CD4-positive, alpha-beta T cell treated with Interleukin-10 for 1 hour (primary cell): Measurements from ENCODE around the gene LHPP.

Experiments used
- DNase-seq: peaks from one replicate; pipeline ENCODE4 v3.0.0-alpha.2; 2020

LHPP gene

DNA sequence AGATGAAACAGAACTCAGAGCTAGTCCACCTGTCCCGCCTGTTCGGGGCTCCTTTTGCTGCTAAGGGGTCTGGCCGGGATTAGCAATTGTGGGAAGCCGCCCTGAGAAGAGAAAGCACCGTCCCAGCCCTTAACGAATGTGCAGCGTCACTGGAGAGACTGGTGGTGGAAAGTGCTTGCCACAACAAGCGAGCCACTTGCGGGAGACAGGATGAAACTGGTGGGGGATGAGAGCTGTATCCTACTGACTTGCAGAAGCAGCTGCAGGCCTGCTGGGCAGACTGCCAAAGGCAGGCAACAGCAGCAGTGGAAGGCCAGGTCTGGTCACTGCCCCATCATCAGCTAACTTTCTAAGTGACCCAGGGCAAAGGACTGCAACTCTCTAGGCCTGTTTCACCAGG, 187.1 kb downstream of the LHPP start:
- DNase-seq, result peak; percentile 54

DNA sequence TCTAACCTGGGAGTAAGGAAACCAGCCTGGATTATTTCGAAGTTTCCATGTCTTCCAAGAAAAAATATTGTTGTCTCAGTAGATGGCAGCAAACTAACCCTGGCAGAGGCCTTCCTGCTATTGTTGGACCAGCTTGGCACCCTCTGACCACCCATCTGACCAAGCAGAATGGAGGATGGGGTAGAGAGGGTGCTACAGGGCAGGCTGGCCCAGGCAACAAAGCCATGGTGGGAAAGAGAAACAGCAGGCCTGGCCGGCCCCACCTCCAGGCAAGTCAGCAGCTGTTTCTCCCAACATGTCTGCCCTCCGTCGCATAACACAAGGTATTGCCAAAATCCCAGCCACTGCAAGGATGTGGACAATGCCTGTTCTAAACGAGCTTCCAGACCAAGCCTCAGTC, 187.6 kb downstream of the LHPP start:
- no peak for DNase-seq

DNA sequence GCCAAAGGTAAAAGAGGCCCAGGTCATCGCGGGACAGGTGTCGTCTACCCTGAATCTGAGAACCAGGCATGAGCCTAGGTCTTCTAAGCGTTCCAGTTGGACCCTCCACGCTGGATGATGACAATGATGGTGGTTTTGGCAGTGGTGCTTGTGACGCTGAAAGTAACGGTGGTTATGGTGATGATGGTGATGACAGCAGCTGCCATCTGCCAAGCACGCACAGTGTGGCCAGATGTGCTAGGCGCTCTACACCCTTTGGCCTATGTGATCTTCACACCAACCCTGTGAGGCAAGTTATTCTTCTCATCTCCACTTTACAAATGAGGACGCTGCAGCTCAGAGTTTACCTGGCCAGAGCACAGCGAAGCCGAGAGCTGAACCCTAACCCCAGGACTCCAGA, 188.6 kb downstream of the LHPP start:
- DNase-seq, result peak; percentile 47

DNA sequence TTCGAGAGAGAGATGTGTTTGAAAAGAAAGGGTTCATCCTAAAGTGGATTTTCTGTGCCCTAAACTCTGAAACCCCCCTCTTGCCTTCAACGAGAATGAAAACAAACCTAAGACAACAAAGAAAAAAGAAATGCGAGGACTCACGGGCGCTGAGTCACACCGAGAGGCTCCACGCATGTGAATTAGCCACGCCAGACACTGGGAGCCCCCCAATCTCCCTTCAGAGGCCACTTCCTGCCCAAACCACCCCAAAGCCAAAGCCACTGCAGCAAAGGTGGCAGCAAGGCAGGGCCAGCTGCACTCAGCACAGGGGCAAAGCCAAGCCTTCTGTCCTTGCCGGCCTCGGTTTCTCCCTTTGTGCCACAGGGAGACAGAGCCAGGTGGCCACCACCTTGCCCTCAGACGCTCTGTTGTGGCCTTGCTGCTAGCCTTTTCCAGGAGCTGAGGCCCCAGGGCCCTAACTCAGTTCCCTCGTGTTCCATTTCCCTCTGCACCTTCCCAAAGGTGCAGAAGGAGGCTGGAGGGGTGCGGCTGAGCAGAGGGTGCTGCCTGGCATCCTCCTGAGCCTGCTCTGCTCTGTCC, 189.3 kb downstream of the LHPP start:
- peak; percentile 75 for DNase-seq

DNA sequence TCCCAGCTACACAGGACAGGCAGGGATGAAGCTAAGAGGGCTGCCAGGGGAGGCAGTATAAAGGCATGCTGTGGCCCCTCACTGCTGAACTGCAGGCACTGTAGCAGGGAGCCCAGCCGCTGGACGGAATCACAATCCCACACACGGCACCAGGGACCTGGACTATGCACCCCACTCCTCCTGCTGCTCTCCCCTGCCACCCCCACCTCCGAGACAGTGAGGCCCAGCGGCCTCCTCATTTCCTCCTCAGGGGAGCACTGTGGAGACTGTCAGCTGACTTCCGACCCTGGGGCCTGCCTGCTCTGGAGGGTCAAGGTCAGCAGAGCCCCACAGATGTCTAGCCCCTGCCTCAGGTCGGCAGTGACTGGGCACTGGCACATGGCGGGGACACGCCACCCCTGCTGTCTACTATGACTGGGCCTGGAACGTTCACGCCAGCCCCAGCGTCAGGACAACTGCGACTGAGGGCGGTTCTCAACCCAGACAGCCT, 189.8 kb downstream of the LHPP start:
- peak; percentile 19 for DNase-seq

DNA sequence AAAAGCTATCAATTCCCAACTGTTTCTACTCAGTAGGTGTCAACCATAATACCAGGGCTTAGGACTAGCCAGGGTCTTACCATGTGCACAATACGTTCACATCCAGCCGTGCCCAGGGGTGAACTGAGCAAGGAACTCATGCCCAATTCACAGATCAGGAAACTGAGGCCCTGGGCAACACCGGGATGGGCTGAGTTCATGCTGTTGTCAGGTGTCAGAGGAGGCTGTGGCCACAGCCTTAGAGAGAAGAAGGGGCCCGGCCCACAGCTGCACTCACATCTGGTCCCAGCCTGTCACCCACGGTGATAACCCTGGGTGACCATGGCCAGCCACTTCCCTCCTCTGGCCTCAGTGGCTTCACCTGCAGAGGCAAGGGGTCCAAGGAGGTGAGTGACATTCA, 190.6 kb downstream of the LHPP start:
- DNase-seq, result no peak

DNA sequence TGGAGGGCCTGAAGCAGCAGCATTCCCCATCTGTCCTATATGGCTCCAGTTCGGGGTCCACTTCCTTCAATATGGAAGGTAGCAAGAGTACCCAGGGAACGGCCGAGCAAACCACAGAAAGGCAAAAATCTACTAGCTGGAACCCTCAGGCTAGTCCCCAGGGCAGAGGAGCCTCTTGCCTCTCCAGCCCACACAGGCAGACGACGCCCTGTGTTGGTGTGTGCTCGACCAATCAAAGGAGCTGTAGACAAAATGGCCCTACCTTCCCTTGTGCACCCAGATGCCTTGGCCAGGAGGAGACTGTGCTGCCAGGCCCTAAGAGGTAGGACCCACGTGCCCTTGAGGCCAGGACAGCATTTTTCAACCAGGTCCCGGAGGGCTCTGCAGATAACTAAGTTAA, 191.1 kb downstream of the LHPP start:
- DNase-seq, result no peak

DNA sequence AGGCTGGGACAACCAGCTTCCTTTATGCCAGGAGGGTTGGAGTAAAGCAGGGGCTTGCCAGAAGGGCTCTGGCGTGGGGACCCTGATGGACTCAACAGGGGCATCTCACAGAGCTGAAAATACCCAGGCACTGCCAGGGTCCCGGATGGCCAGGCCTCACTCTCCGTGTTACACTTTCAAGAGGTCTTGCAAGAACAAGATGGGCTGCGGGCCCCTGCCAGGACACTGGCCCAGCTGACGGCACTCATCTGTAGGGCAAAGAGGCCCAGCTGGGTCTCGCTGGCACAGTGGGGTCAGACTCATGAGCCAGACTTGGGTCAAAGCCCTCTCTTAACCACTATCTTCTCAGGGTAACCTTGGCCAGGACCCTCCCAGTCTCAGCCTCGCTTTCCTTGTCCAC, 191.7 kb downstream of the LHPP start:
- DNase-seq, result no peak

DNA sequence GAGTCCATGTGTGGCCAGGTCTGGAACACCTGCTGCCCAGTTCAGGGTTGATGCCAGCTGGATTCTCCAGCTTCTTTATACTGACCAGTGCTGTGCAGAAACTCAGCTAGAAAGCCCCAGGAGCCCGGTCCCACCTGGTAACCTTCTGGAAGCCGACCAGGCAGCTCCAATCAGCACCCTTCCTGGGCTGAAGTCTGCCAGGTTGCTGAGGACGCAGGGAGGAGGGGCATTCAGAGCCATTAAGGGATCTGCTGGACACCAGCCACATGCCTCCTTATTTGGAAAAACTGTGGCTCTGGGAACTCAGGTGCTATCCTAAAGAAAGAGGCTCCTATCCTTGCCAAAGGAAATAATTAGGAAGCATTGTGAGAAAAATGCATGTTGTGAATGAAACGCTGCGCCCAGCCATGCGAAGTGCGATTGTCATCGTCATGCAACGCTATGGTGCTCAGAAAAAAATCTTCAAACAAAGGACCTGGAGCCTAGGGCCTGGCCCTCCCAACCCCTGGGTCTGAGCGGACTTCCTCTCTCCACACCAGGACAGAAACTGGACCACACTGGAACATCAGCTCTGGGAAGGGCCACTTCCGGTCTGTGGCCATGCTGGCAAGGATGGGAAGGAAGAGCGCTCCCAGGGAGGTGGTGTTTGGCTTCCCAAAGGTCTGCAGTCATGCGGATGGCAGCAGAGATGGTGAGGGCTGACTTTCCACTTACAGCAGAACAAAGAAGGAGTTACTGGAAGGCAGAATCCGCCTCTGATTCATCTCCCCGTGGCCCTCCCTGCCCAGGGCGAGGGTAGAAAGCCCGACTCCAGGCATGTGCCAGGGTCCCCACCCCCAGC, 192.4 kb downstream of the LHPP start:
- no peak for DNase-seq

DNA sequence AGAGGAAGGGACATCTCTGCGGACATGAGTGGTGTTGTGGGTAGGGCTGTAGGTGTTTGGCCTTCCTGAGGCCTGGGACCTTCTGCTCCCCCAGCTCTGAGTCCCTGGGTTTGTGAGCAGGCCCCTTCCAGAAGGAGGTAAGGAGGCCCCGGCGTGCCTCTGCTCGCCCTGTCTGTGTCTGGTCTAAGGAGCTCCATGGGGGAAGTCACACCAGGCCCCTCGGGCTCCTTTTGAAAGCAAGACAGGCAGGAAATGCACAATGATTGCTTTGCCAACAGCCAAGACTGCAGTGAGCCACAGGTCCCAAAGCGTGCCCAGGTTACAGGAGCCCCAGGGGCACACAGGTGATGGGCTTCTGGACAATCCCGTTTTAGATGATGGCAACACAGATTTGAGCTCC, 193.1 kb downstream of the LHPP start:
- DNase-seq, result peak; percentile 39

DNA sequence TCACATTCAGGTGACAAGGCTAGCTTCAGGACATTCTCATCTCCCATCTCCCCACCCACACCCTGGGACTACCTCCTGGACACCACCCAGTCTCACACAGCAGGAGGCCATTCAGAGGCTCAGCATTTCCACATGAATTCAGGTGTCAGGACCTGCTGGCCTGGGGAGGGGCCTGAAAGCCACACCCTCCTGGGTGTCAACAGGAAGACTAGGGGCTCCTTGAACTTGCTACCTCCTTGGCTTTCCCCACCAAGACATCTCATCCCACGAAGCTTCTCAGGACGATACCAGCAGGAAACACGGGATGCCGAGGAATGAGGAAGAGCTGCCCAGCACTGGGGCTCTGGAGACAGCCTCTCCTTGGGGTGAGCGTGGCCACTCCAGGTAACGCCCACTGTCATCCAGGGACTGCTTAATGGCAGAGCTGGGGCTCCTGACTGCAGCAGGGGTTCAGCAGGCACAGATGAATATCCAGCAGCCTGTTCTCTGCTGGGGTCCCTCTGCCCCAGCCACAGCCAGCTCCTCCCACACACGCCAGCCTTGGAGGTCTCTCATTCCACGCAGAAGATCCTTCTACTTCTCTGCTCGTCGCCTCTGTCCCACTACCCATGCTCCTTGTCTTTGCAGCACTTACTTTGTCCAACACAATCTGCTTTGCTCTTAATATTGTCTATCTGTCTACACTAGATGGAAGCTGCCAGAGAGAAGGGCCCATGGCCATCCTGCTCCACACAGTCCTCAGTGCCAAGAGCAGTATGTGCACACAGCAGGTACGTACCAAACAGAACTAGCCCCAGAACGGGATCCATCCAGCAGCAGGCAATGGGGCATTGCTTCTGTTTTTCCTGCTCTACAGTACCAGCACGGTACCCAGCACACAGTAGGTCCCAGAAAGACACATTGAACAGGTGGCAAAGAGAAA, 193.8 kb downstream of the LHPP start:
- DNase-seq, result no peak

DNA sequence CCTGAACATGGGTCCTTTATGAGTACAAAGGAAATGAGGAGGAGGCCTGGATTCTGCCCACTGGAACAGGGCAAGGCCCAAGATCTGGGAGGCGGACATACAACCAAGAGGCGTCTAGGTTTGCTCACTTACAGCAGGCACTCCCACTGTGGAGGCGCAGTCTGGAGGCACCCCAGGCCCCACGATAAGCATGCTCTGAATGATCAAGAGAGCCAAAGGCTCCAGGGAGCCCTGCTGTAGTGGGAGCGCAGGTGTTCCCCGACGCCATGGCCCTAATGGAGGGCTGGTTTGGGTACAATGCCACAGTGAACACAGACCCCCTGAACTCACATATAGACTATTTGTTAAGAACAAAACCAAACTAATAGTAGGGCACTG, 194.5 kb downstream of the LHPP start:
- DNase-seq, result no peak

DNA sequence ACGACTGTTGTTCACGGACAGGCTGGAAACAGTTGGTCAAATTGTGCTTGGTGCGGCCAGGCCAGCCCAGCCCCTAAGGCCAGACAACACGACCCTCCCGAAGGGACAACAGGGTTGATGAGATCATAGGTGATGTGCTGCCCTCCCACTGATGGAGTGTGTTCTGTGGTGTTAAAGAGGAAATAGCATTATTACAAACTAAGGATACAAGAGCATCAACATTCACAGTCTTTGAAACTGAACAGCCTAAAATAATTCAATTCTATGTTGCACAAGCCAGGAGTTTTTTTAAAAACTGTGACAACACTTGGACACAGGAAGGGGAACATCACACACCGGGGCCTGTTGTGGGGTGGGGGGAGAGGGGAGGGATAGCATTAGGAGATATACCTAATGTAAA, 194.9 kb downstream of the LHPP start:
- no peak for DNase-seq

DNA sequence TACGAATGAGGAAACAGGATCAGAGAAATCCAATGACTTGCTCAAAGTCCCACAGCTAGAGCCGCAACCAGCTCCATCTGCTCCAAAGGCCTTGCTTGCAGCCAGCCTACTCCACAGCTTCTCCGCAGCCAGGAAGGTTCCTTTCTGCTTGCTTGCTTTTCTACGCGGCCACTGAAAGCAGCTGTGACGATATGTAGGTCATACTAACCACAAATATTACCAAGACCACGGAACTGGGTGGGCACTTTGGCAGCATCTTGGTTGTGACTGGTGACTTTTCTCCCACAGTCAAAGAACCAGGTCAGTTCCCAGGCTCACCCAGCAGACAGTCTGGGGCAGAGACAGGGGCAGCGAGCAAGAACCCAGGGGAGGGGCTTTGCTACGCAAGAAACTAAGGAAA, 196.2 kb downstream of the LHPP start:
- peak; percentile 76 for DNase-seq

DNA sequence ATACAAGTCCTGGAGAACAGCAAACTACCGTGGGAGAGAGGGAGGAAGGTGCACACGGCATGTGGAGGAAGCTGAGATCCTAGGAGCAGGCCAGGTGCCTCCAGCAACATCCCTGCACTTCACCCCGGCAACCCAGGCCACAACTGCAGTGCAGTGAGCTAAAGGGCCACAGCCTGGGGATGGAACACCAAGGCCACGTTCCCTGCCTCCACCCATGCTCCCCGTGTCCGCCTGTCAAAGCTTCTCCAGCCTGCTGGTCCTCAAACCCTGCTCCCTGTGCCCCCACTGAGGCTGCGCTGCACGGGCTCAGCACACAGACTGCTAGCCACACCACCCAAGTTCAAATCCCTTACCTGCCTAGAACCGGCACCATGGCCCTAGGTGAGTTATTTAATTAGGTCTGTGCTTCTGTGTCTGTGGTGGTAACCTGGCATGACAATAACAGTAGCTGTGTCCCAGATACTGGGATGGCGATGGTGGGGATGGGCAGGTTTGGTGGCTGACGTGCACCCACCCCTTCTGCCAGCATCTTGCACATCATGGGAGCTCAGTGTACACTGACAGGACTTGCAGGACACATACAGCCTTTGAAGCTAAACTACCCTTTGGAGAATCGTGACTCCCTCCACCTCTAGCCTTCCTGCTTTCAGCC, 197.1 kb downstream of the LHPP start:
- no peak for DNase-seq

DNA sequence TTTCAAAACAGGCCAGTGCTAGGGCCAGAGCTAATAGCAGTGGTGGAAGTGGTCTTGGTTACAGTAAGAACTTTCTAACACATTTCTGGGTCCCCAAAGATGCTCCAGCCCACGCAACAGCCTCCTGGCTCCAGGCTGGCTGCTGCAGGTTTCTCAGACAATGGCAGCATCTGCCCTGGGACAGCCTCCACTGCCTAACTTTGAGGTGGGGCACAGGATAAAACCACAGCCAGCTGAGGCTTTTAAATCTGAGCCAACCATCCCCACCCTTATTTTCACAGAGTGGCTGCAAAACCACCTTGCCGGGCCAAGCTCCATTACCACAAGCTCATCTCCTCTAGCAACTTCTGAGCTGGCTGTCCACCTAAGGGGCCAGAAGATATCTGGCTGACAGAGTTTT, 197.8 kb downstream of the LHPP start:
- peak; percentile 35 for DNase-seq

DNA sequence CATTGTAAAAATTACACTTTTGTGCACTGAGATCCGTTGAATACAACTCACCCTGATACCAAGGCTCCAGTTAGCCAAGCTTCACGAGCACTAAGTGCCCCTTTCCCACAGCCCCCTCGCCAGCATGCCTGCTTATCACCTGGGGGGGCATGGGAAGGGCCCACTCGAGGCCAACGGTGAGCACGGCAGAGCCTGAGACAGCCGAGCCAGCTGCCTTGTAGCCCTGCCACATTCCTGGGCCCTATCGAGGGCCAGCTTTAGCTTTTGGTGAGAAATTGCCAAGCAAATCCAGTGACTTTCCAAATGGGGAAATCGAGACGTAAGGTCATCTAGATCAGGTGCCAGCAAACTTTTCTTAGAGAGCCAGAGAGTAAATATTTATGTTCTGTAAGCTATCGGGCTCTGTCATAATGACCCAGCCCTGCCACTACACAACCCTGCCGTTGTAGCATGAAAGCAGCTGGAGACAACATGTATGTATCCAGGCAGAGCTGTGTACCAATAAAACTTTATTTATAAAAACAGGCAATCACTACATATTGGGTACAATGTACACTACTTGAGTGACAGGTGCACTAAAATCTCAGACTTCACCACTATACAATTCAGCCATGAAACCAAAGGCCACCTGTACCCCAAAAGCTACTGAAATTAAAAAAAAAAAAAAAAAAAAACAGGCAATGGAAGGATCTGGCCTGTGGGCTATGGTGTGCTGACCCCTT, 198.9 kb downstream of the LHPP start:
- DNase-seq, result no peak

DNA sequence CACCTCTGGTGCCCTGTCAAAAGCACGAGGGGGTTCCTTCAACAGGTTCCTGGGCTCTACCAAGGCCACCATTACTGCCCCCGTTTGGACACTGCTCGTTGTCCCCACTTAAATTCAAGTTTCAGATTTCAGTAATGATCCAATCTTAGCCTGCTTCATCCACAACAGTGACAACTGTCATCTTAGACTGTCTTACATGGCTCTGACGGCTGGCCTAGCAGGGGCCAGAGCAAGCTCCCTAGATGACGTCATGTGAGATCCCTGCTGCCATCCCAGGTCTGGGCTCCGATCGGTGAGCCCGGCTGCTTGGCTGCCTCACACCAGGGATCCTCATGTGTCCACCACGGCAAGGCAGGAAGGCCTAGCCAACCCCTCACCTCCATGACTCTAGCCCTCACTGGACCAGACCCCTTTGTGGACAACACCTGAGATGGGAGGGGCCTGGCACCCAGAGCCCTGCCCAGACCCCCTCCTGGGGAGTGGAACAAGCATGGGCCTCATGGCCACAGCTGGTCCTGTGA, 200.1 kb downstream of the LHPP start:
- no peak for DNase-seq

DNA sequence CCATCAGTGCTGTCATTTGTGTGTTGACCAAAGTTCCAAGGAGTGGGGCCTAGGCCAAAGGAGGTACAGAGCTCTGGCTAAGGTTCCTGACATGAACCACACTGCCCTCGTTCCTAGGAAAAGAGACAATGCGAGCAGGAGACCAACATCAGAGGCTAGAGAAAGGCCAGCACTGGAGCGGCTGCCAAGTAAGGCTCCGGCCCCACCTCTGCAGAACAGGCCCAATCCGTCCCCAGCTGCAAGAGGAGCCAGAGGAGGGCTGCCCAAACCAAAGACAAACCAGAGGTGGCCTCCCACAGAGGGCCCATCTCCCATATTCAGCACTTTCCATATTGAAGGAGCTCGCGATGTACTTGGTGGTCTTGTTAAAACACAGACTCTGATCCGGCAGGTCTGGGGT, 201.6 kb downstream of the LHPP start:
- DNase-seq, result no peak
